ENCODE measurements around the gene COL7A1. TPM values are rescaled to one million over a fixed set of nuclear protein-coding genes. Genes with fewer than 3 reads are reported as not detected.

COL7A1 gene
- total and polyA plus RNA-seq, 2 of the 13 experiments (the other 11 are each of a cell fraction or from before 2014, with no cell fraction given) = 2.7 to 11.7 TPM

GRCh38 chr3:48556796-48557626 is 38.1 kb downstream of the COL7A1 start, which contains the start of gene PFKFB4 (continued):
- TF ChIP-seq ZNF264 (CRISPR knock-in tag; IDR thresholded peaks at IDR 0.05) (peak; percentile 36), NCOR1 (IDR thresholded peaks at IDR 0.05; ENCODE audit: borderline replicate concordance, low read length) (no peak; the same call in 1 of the 2 replicates), TEF (CRISPR knock-in tag; IDR thresholded peaks at IDR 0.05) (no peak), TMF1 (CRISPR knock-in tag; IDR thresholded peaks at IDR 0.05; ENCODE audit: low read depth) (no peak), NFE2L1 (CRISPR knock-in tag; IDR thresholded peaks at IDR 0.05; ENCODE audit: borderline replicate concordance) (no peak), BORCS8-MEF2B (CRISPR knock-in tag; IDR thresholded peaks at IDR 0.05) (no peak), ZNF512 (CRISPR knock-in tag; IDR thresholded peaks at IDR 0.05) (no peak), WIZ (CRISPR knock-in tag; IDR thresholded peaks at IDR 0.05) (no peak), SNAPC4 (CRISPR knock-in tag; IDR thresholded peaks at IDR 0.05) (peak; percentile 97), SP1 (IDR thresholded peaks at IDR 0.05) (no peak), SP1 (CRISPR knock-in tag; IDR thresholded peaks at IDR 0.05) (peak; percentile 90)

Measured in HepG2 (cell line).